Stimulated activated CD4-positive, alpha-beta T cell treated with anti-CD3 and anti-CD28 coated beads, Interleukin-15, amount 100 ng/mL, for 1 hour (primary cell): Measurements from ENCODE around the gene POLR3GL.
"Not testable (repeated sequence)": the region's sequence is repeated elsewhere in the genome, so short reads cannot be mapped to it uniquely, and the experiment has no call there.

ENCODE experiments used
- DNase-seq, 2 donors: peaks; one replicate each; pipeline ENCODE4 v3.0.0-alpha.2; 2020; ENCODE audit warnings: low read depth in 1 of 2, low spot score in 1 of 2

POLR3GL gene, protein sequence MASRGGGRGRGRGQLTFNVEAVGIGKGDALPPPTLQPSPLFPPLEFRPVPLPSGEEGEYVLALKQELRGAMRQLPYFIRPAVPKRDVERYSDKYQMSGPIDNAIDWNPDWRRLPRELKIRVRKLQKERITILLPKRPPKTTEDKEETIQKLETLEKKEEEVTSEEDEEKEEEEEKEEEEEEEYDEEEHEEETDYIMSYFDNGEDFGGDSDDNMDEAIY

DNA sequence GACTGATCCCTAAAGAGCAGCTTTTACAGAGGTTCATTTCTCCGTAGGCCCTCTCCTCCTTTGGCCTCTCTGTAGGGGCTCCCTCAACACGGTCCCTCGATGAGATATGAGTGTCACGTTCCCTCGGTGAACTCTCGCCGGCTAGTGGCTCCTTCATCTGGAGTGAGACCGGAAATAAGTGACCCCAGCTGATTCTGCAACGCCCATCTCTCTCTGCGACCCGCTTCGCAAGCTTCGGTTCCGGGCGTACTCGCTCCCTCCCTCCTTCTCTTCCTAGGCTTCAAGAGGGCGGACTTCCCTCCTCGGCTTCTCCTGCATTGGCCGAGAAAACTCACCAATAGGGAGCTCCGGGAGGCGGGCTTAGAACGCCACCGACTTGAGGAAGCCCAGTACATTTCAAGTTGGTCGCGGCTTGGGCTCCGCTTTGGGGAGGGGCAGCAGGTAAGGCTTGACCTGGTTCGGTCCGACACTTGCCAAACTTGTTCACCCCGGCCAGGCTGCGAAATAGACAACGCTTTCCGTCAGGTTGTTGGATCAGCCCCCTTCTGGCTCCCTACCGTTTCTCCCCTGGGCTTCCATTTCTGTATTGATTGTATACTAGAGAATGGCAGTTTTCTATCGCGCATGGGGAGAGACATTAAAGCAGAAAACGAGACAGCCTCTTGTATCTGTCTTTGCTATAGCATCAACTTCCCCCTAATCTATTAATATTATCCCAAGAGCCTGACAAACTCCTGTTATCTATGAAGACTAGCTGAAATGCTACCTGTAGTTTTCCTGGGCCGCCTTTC lies at the start of gene POLR3GL, which contains the start of gene ANKRD34A:
POLR3GL (plus strand) TSS at position 363 of the 791 bp plus-strand sequence. CDS start 10,176 bp downstream, outside the sequence.
ANKRD34A (minus strand) TSS at position 248 of the 791 bp plus-strand sequence. CDS start 2,816 bp downstream, outside the sequence.
- peak; percentile 79 to 80 for DNase-seq

- no peak for DNase-seq
Measured at GRCh38 chr1:145916745-145917144, 47.7 kb upstream of the POLR3GL start.

GRCh38 chr1:145917595-145917994 lies 46.9 kb upstream of the POLR3GL start:
- DNase-seq = no peak

GRCh38 chr1:145918144-145918991 lies 46.1 kb upstream of the POLR3GL start, which contains the start of gene PEX11B:
PEX11B (minus strand) TSS chr1:145918717; CDS start chr1:145918688, 29 bp downstream.
- peak; percentile 85 to 90 for DNase-seq

GRCh38 chr1:145918992-145919939 lies 45.2 kb upstream of the POLR3GL start:
- DNase-seq = no peak

GRCh38 chr1:145920297-145920696 lies 44.2 kb upstream of the POLR3GL start:
- DNase-seq = not testable (repeated sequence)

GRCh38 chr1:145922266-145922665 lies 42.2 kb upstream of the POLR3GL start:
- DNase-seq = no peak

DNA sequence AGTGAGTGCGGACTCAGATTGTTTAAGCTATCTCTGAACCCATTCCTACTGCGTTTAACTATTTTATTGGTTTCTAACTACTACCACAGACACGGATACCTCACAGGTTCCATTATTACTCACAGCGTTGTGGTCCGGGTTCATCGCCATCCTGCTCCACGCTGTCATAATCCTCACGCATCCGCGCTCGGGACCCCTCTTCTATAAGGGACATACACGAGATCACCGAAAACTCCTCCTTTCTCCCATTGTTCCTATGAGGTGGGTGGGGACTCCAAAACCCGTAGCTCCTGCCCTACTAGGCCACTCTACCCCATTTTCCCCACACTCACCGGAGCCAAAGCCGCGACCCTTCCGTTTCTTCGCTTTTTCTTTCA lies 37.8 kb upstream of the POLR3GL start:
- peak in 1 of 2 donors; percentile 28 for DNase-seq

DNA sequence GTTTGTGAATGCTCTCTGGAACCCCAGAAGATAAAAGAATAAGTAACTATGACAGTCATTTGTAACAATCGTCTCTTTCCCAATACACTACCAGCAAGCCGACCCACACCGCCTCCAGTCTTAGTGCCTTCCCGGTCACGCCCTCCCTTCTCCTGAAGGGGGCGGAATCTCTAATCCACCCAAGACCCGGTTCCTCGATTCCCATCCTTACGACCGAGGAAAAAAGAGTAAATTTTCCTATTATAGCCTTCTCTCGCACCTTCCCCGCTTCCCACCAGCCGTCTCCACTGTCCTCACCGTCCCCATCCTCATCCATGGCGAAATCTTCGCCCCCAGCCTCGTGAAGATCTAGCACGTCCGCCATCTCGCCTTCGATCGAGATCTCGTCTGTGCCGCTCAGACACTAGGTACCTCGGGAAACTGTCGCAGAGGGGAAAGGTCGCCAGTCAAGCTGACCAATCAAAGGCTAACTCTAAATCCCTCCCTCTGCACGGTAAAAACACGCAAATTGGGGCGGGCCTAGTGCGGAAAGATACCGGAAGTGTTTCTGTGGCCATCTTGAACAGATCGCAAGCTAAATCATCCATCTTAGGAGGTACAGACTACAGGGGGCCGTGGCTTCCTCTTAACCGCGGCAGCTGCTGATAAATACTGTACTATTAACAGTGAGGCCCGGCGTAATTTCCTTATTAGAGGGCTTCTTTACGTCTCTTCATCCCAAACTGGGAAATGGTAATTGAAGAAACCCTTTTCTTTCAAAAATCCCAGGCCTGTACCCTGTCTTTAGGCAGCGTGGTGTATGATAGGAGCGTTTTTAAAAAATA lies 37.2 kb upstream of the POLR3GL start, which contains the start of gene RBM8A:
RBM8A (minus strand) TSS at position 422 of the 824 bp plus-strand sequence; CDS start at position 364, 58 bp downstream.
- peak; percentile 74 to 86 for DNase-seq

- DNase-seq = no peak
Measured at GRCh38 chr1:145927916-145928643, 36.4 kb upstream of the POLR3GL start.

DNA sequence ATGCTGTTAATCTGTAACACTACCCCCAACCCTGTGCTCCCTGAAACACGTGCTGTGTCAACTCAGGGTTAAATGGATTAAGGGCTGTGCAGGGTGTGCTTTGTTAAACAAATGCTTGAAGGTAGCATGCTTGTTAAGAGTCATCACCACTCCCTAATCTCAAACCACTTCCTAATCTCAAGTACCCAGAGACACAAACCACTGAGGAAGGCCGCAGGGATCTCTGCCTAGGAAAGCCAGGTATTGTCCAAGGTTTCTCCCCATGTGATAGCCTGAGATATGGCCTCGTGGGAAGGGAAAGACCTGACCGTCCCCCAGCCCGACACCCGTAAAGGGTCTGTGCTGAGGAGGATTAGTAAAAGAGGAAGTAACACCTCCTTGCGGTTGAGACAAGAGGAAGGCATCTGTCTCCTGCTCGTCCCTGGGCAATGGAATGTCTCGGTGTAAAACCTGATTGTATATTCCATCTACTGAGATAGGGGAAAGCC lies 31.9 kb upstream of the POLR3GL start:
- DNase-seq = not testable (repeated sequence)

- no peak for DNase-seq
Measured at GRCh38 chr1:145935708-145936107, 28.8 kb upstream of the POLR3GL start.

DNA sequence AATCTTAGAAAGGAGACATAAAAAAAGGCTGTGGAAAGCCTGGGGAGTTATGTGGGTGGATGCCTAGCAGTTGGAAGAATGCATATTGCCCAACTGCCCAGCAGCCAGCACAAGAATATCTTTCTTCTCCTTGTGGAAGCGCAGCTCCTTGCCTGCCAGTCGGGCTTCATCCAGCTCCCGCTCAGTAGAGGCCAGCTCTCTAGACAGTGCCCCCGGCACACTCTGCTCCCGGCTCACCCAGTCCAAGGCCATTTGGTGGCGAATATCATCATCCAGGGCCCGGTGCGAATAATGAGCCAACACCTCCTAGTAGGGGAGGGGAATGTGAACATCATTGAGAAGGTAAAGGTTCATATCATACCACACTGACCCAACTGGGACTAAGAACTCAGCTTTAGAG lies 28.2 kb upstream of the POLR3GL start:
- DNase-seq = no peak

- no peak for DNase-seq
Measured at GRCh38 chr1:145937436-145937835, 27.1 kb upstream of the POLR3GL start.

DNA sequence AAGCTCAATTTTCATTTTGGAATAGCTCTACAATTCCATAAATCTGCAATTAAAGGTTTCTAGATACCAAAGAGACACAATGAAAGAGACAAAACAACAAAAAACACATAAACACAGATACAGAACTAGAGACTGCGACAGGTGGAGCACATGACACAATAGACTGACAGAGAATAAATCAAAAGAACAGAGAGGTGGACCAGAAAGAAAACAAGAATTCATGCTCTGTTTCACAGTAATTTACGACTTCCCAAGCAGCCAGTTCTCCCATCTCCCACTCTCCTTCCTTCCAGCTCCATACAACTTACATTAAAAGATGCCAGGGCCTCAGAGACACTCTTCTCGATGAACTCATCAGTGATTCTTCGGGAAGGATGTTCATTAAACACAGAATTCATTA lies 22.1 kb upstream of the POLR3GL start:
- DNase-seq = no peak

GRCh38 chr1:145942871-145943270 lies 21.6 kb upstream of the POLR3GL start:
- DNase-seq = no peak

DNA sequence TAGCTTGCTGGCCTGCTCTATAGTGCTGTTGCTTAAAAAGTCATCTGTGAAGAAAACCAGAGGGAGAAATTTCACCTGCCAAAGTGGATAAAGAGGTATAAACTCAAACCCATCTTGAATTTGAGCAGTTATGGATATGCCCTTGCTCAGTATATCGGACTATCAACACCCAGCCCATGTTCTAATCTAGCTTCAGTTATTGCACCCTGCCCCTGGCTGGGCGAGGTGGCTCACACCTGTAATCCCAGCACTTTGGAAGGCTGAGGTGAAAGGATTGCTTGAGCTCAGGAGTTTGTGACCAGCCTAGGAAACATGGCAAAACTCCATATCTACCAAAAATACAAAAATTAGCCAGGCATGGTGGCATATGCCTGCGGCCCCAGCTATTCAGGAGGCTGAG lies 20.0 kb upstream of the POLR3GL start:
- DNase-seq = no peak

- no peak for DNase-seq
Measured at GRCh38 chr1:145946477-145946986, 18.0 kb upstream of the POLR3GL start.
